ENCODE measurements around the gene C3orf85.
A peak's percentile ranks its signal among the peaks of the same experiment; 100 is the strongest.

Gene C3orf85

GRCh38 chr3:109155828-109156227, 19.3 kb downstream of the C3orf85 start:
- TF ChIP-seq CTCF (IDR thresholded peaks at IDR 0.05): no peak
- H3K4me3 Mint-ChIP-seq: no peak overlapping the region
- no peaks in the 10 kb centered on the region for H3K4me1 Mint-ChIP-seq
- peaks cover 34% of the 10 kb centered on the region for H3K9me3 Mint-ChIP-seq
- peaks cover 10% of the 10 kb centered on the region for H3K27me3 Mint-ChIP-seq (ENCODE audit: low read depth, poor library complexity)
- no peak for DNase-seq
- peaks cover 3% of the 10 kb centered on the region for H3K36me3 Mint-ChIP-seq (ENCODE audit: low read depth)
- H3K27ac Mint-ChIP-seq: no peak overlapping the region

GRCh38 chr3:109161487-109162123, 25.1 kb downstream of the C3orf85 start:
- peaks cover 15% of the 10 kb centered on the region for H3K4me1 Mint-ChIP-seq
- DNase-seq: no peak
- H3K36me3 Mint-ChIP-seq (ENCODE audit: low read depth): peaks cover 3% of the 10 kb centered on the region
- H3K27me3 Mint-ChIP-seq (ENCODE audit: low read depth, poor library complexity): peaks cover 6% of the 10 kb centered on the region
- no peak overlapping the region for H3K4me3 Mint-ChIP-seq
- no peak for TF ChIP-seq CTCF (IDR thresholded peaks at IDR 0.05)
- H3K27ac Mint-ChIP-seq: peak overlapping the region; percentile 42
- peaks cover 32% of the 10 kb centered on the region for H3K9me3 Mint-ChIP-seq

GRCh38 chr3:109165905-109166304, 29.4 kb downstream of the C3orf85 start:
- no peak overlapping the region for H3K27ac Mint-ChIP-seq
- no peak for TF ChIP-seq CTCF (IDR thresholded peaks at IDR 0.05)
- peaks cover 28% of the 10 kb centered on the region for H3K4me1 Mint-ChIP-seq
- H3K36me3 Mint-ChIP-seq (ENCODE audit: low read depth): no peaks in the 10 kb centered on the region
- H3K9me3 Mint-ChIP-seq: peaks cover 5% of the 10 kb centered on the region
- no peak for DNase-seq
- H3K4me3 Mint-ChIP-seq: no peak overlapping the region
- H3K27me3 Mint-ChIP-seq (ENCODE audit: low read depth, poor library complexity): peaks cover 3% of the 10 kb centered on the region

GRCh38 chr3:109171479-109171878, 35.0 kb downstream of the C3orf85 start:
- Mint-ChIP-seq H3K36me3 (ENCODE audit: low read depth) (no peaks in the 10 kb centered on the region), H3K4me1 (peaks cover 16% of the 10 kb centered on the region), H3K9me3 (no peaks in the 10 kb centered on the region), H3K4me3 (no peak overlapping the region), H3K27me3 (ENCODE audit: low read depth, poor library complexity) (peaks cover under 1% of the 10 kb centered on the region), H3K27ac (no peak overlapping the region)
- no peak for DNase-seq
- TF ChIP-seq CTCF (IDR thresholded peaks at IDR 0.05): no peak

- Mint-ChIP-seq H3K27me3 (ENCODE audit: low read depth, poor library complexity) (no peaks in the 10 kb centered on the region), H3K4me1 (peaks cover 31% of the 10 kb centered on the region), H3K27ac (no peak overlapping the region), H3K36me3 (ENCODE audit: low read depth) (no peaks in the 10 kb centered on the region), H3K4me3 (no peak overlapping the region), H3K9me3 (no peaks in the 10 kb centered on the region)
- TF ChIP-seq CTCF (IDR thresholded peaks at IDR 0.05): no peak
- no peak for DNase-seq
Measured at GRCh38 chr3:109175411-109175810, 38.9 kb downstream of the C3orf85 start.

- no peak for TF ChIP-seq CTCF (IDR thresholded peaks at IDR 0.05)
- Mint-ChIP-seq H3K36me3 (ENCODE audit: low read depth) (no peaks in the 10 kb centered on the region), H3K9me3 (no peaks in the 10 kb centered on the region), H3K4me3 (no peak overlapping the region), H3K27ac (no peak overlapping the region), H3K27me3 (ENCODE audit: low read depth, poor library complexity) (no peaks in the 10 kb centered on the region), H3K4me1 (peaks cover 35% of the 10 kb centered on the region)
- DNase-seq: no peak
Measured at GRCh38 chr3:109176726-109177125, 40.2 kb downstream of the C3orf85 start.

Measured in nephron progenitor cell (in vitro differentiated cells).